ENCODE results near the gene GGPS1. TPM values are rescaled to one million over a fixed set of nuclear protein-coding genes. Genes with fewer than 3 reads are reported as not detected.

Gene GGPS1
- polyA plus RNA-seq, 1 experiment = 45.2 TPM

- Histone ChIP-seq H3K27ac (ENCODE audit: low read depth, low read length) (no peak overlapping the region), H3K4me3 (ENCODE audit: low read depth, low read length) (no peak overlapping the region), H3K9me3 (ENCODE audit: control insufficient read depth, insufficient read depth, low read length) (no peaks in the 10 kb centered on the region), H3K27me3 (ENCODE audit: control insufficient read depth, insufficient read depth, low read length) (no peaks in the 10 kb centered on the region)
- no peak for DNase-seq (ENCODE audit: low read depth, low spot score)
- ChIA-PET POLR2A (interaction anchor here (1.0 kb wide), 1 partner anchor 15 kb away, joined by 4 read pairs; no protein-coding TSS in a partner anchor), CTCF (no interaction called here)
- no peak for TF ChIP-seq CTCF (IDR thresholded peaks at IDR 0.05; ENCODE audit: low read depth, low read length)
Observed at GRCh38 chr1:235313931-235314678, 14.3 kb upstream of the GGPS1 start.

DNA sequence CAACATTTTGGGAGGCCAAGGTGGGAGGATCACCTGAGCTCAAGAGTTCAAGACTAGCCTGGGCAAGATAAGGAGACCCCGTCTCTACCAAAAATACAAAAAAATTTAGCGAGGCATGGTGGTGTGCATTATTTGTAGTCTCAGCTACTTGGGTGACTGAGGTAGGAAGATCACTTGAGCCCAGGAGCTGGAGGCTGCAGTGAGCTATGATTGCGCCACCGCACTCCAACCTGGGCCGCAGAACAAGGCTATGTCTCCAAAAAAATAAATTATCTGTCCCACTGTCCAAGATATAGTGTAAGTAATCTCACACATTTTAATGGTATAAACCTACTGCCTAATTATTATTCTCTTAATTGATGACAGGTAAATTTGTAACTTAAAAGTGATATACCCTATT lies 13.2 kb upstream of the GGPS1 start:
- no peak overlapping the region for H3K4me3 ChIP-seq (ENCODE audit: low read depth, low read length)
- DNase-seq (ENCODE audit: low read depth, low spot score) = no peak
- no peak for TF ChIP-seq CTCF (IDR thresholded peaks at IDR 0.05; ENCODE audit: low read depth, low read length)
- CTCF ChIA-PET = no interaction called here
- H3K27me3 ChIP-seq (ENCODE audit: control insufficient read depth, insufficient read depth, low read length) = no peaks in the 10 kb centered on the region
- POLR2A ChIA-PET = no interaction called here
- H3K9me3 ChIP-seq (ENCODE audit: control insufficient read depth, insufficient read depth, low read length) = no peaks in the 10 kb centered on the region
- no peak overlapping the region for H3K27ac ChIP-seq (ENCODE audit: low read depth, low read length)

DNA sequence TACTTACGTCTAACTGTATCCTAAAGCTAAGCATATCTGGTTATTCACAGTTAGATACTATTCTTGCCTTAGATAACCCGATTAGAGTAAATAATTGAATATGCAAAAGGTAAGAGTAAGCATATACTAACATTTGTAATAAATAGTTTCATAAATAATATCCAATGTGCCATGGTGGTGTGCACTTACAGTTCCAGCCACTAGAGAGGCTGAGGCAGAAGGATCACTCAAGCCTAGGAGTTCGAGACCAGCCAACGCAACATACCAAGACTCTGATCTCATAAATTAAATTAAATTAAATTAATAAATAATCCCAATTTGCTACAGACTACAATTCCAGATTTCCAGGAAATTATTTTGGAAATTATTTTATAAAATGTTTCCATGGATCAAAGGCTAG lies 12.6 kb upstream of the GGPS1 start:
- Histone ChIP-seq H3K27ac (ENCODE audit: low read depth, low read length) (no peak overlapping the region), H3K9me3 (ENCODE audit: control insufficient read depth, insufficient read depth, low read length) (no peaks in the 10 kb centered on the region), H3K27me3 (ENCODE audit: control insufficient read depth, insufficient read depth, low read length) (no peaks in the 10 kb centered on the region), H3K4me3 (ENCODE audit: low read depth, low read length) (no peak overlapping the region)
- POLR2A ChIA-PET = no interaction called here
- no peak for TF ChIP-seq CTCF (IDR thresholded peaks at IDR 0.05; ENCODE audit: low read depth, low read length)
- CTCF ChIA-PET = no interaction called here
- no peak for DNase-seq (ENCODE audit: low read depth, low spot score)

DNA sequence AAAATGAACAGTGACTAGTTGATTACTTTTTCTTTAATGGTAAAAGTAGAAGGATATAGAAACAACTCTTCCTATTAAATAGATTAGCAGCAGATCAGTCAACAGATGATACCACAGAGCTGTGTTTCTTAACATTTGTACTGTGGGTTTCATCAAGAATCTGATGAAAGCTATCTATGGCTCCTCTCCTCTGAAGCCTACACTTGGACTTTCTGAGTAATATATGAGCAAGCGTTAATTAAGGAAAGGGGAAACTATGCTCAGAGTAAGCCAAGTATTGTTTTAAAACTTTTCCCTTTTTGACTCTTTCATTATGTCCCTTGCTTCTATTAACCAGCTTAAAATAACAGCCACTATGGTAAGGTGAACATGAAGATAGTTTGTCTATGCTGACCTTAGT lies 11.2 kb upstream of the GGPS1 start:
- CTCF ChIA-PET = interaction anchor here (0.5 kb wide), 1 partner anchor 41 kb away, joined by 3 read pairs; no protein-coding TSS in a partner anchor
- POLR2A ChIA-PET = no interaction called here
- no peak overlapping the region for H3K27ac ChIP-seq (ENCODE audit: low read depth, low read length)
- TF ChIP-seq CTCF (IDR thresholded peaks at IDR 0.05; ENCODE audit: low read depth, low read length) = no peak
- no peak overlapping the region for H3K4me3 ChIP-seq (ENCODE audit: low read depth, low read length)
- no peaks in the 10 kb centered on the region for H3K9me3 ChIP-seq (ENCODE audit: control insufficient read depth, insufficient read depth, low read length)
- no peaks in the 10 kb centered on the region for H3K27me3 ChIP-seq (ENCODE audit: control insufficient read depth, insufficient read depth, low read length)
- no peak for DNase-seq (ENCODE audit: low read depth, low spot score)

GRCh38 chr1:235319255-235319654 lies 9.1 kb upstream of the GGPS1 start:
- CTCF ChIA-PET = interaction anchor here (1.1 kb wide), 1 partner anchor 96 kb away, joined by 3 read pairs; no protein-coding TSS in a partner anchor
- Histone ChIP-seq H3K27ac (ENCODE audit: low read depth, low read length) (no peak overlapping the region), H3K4me3 (ENCODE audit: low read depth, low read length) (no peak overlapping the region), H3K9me3 (ENCODE audit: control insufficient read depth, insufficient read depth, low read length) (no peaks in the 10 kb centered on the region), H3K27me3 (ENCODE audit: control insufficient read depth, insufficient read depth, low read length) (no peaks in the 10 kb centered on the region)
- DNase-seq (ENCODE audit: low read depth, low spot score) = no peak
- TF ChIP-seq CTCF (IDR thresholded peaks at IDR 0.05; ENCODE audit: low read depth, low read length) = no peak
- POLR2A ChIA-PET = no interaction called here
